ENCODE data around the gene KCNA10.
"Not testable (repeated sequence)": the region's sequence is repeated elsewhere in the genome, so short reads cannot be mapped to it uniquely, and the experiment has no call there.

KCNA10 gene

GRCh38 chr1:110533230-110533629 is 14.3 kb upstream of the KCNA10 start:
- no peak for DNase-seq

- DNase-seq: no peak
These were observed 10.0 kb upstream of the KCNA10 start for GRCh38 chr1:110529011-110529410.

- DNase-seq: no peak
These were observed 7.3 kb upstream of the KCNA10 start for GRCh38 chr1:110526201-110526780.

- DNase-seq: no peak
These were observed 6.2 kb upstream of the KCNA10 start for GRCh38 chr1:110525249-110525595.

GRCh38 chr1:110524311-110525248 is 5.6 kb upstream of the KCNA10 start:
- DNase-seq: peak; percentile 44 to 56

- DNase-seq: no peak
These were observed 4.0 kb upstream of the KCNA10 start for GRCh38 chr1:110523011-110523410.

- DNase-seq: no peak
These were observed 3.6 kb upstream of the KCNA10 start for GRCh38 chr1:110522560-110522959.

GRCh38 chr1:110520827-110521226 is 1.9 kb upstream of the KCNA10 start:
- DNase-seq: no peak

GRCh38 chr1:110515891-110516290 is 3.1 kb downstream of the KCNA10 start:
- no peak for DNase-seq

- DNase-seq: no peak
These were observed 3.9 kb downstream of the KCNA10 start for GRCh38 chr1:110515041-110515440.

GRCh38 chr1:110513511-110513910 is 5.5 kb downstream of the KCNA10 start:
- no peak for DNase-seq

- no peak for DNase-seq
These were observed 7.5 kb downstream of the KCNA10 start for GRCh38 chr1:110511436-110511835.

- not testable (repeated sequence) for DNase-seq
These were observed 8.1 kb downstream of the KCNA10 start for GRCh38 chr1:110510921-110511320.

- no peak for DNase-seq
These were observed 9.3 kb downstream of the KCNA10 start for GRCh38 chr1:110509655-110510054.

- no peak for DNase-seq
These were observed 10.7 kb downstream of the KCNA10 start for GRCh38 chr1:110508028-110508940.

GRCh38 chr1:110506541-110506940 is 12.4 kb downstream of the KCNA10 start:
- DNase-seq: no peak

- DNase-seq: no peak
These were observed 13.4 kb downstream of the KCNA10 start for GRCh38 chr1:110505596-110505995.

- DNase-seq: no peak
These were observed 14.7 kb downstream of the KCNA10 start for GRCh38 chr1:110504226-110504625.

- no peak for DNase-seq
These were observed 15.5 kb downstream of the KCNA10 start for GRCh38 chr1:110503471-110503870.

- DNase-seq: no peak
These were observed 16.4 kb downstream of the KCNA10 start for GRCh38 chr1:110502402-110503151.

- DNase-seq: no peak
These were observed 17.4 kb downstream of the KCNA10 start for GRCh38 chr1:110501488-110502132.

GRCh38 chr1:110498270-110498669 is 20.7 kb downstream of the KCNA10 start:
- DNase-seq: no peak

All from stimulated activated CD4-positive, alpha-beta T cell treated with anti-CD3 and anti-CD28 coated beads, Interleukin-2, amount 100 ng/mL, for 48 hours (primary cell).